Activated CD4-positive, alpha-beta T cell treated with anti-CD3 and anti-CD28 coated beads for 24 hours (primary cell): ENCODE data around the gene GABARAPL2.
A peak's percentile ranks its signal among the peaks of the same experiment; 100 is the strongest.
"Not testable (repeated sequence)": the region's sequence is repeated elsewhere in the genome, so short reads cannot be mapped to it uniquely, and the experiment has no call there.

Source experiments
- DNase-seq, 2 donors: peaks; one replicate each; pipeline ENCODE4 v3.0.0-alpha.2; 2020; ENCODE audit warnings: low read depth in 2 of 2

The GABARAPL2 gene

GRCh38 chr16:75566040-75566757, at the start of gene GABARAPL2:
GABARAPL2 (plus strand) TSS chr16:75566379; CDS start chr16:75566487, 108 bp downstream.
- peak; percentile 85 to 87 for DNase-seq

- no peak for DNase-seq
These were observed 47.0 kb upstream of the GABARAPL2 start for GRCh38 chr16:75519175-75519574.

GRCh38 chr16:75526032-75526790, 40.0 kb upstream of the GABARAPL2 start:
- DNase-seq: no peak

- no peak for DNase-seq
These were observed 38.3 kb upstream of the GABARAPL2 start for GRCh38 chr16:75527825-75528299.

GRCh38 chr16:75529056-75529905, 36.9 kb upstream of the GABARAPL2 start:
- no peak for DNase-seq

- no peak for DNase-seq
These were observed 36.2 kb upstream of the GABARAPL2 start for GRCh38 chr16:75529959-75530358.

GRCh38 chr16:75532142-75532765, 33.9 kb upstream of the GABARAPL2 start:
- DNase-seq: no peak

GRCh38 chr16:75532791-75533190, 33.4 kb upstream of the GABARAPL2 start:
- DNase-seq: no peak

GRCh38 chr16:75534560-75535205, 31.5 kb upstream of the GABARAPL2 start:
- DNase-seq: no peak

GRCh38 chr16:75535211-75535843, 30.9 kb upstream of the GABARAPL2 start:
- no peak for DNase-seq

GRCh38 chr16:75535901-75536300, 30.3 kb upstream of the GABARAPL2 start, which contains the start of gene CHST5:
CHST5 (minus strand) TSS chr16:75536108; CDS start chr16:75530384, 5,724 bp downstream.
- DNase-seq: no peak

GRCh38 chr16:75537776-75538175, 28.4 kb upstream of the GABARAPL2 start:
- DNase-seq: no peak

- not testable (repeated sequence) for DNase-seq
These were observed 27.2 kb upstream of the GABARAPL2 start for GRCh38 chr16:75538882-75539565.

GRCh38 chr16:75541236-75541635, 24.9 kb upstream of the GABARAPL2 start:
- DNase-seq: no peak

GRCh38 chr16:75542462-75542861, 23.7 kb upstream of the GABARAPL2 start:
- not testable (repeated sequence) for DNase-seq

GRCh38 chr16:75545879-75546278, 20.3 kb upstream of the GABARAPL2 start:
- not testable (repeated sequence) for DNase-seq

- no peak for DNase-seq
These were observed 19.9 kb upstream of the GABARAPL2 start for GRCh38 chr16:75546293-75546692.

- DNase-seq: not testable (repeated sequence)
These were observed 17.7 kb upstream of the GABARAPL2 start for GRCh38 chr16:75548456-75548855.

GRCh38 chr16:75550211-75550662, 15.9 kb upstream of the GABARAPL2 start:
- peak in 1 of 2 donors; percentile 4 for DNase-seq

GRCh38 chr16:75552951-75553350, 13.2 kb upstream of the GABARAPL2 start:
- no peak for DNase-seq
